Neural cell (in vitro differentiated cells): Measurements from ENCODE around the gene GFRA4. TPM values are rescaled to one million over a fixed set of nuclear protein-coding genes. Genes with fewer than 3 reads are reported as not detected.

Experiments
- H2AFZ ChIP-seq: fragments of 200-600, 300-800 bp; sonication (generic), shearing (Covaris generic); 2 replicates; pipeline ENCODE4 v1.6.0; 2014; ENCODE audit warnings: low read depth, mild to moderate bottlenecking, antibody characterized with exemption, low read length, moderate library complexity
- H3F3A ChIP-seq: fragments of 200-600 bp; shearing (Covaris generic); 2 replicates; pipeline ENCODE4 v1.6.1; 2016; ENCODE audit warnings: mild to moderate bottlenecking, moderate library complexity, mixed read lengths, antibody characterized with exemption, low read length; ENCODE audit not compliant: insufficient read depth, poor library complexity, severe bottlenecking
- H3K27ac ChIP-seq: fragments of 200-600, 300-800 bp; sonication (generic), shearing (Covaris generic); 2 replicates; pipeline ENCODE4 v1.5.1; 2014; ENCODE audit warnings: mild to moderate bottlenecking, low read length, moderate library complexity
- H3K27me3 ChIP-seq: fragments of 300-800, 200-600 bp; sonication (generic), shearing (Covaris generic); 2 replicates; pipeline ENCODE4 v1.6.0; 2014; ENCODE audit warnings: mild to moderate bottlenecking, low read depth, low read length, moderate library complexity; ENCODE audit not compliant: insufficient read depth
- H3K36me3 ChIP-seq: fragments of 300-800, 200-600 bp; sonication (generic), shearing (Covaris generic); 2 replicates; pipeline ENCODE4 v1.5.1; 2014; ENCODE audit warnings: mild to moderate bottlenecking, antibody characterized with exemption, low read length, moderate library complexity; ENCODE audit not compliant: insufficient read depth
- H3K4me2 ChIP-seq: fragments of 300-800, 200-600 bp; sonication (generic), shearing (Covaris generic); 2 replicates; pipeline ENCODE4 v1.6.0; 2014; ENCODE audit warnings: mild to moderate bottlenecking, low read length
- H3K4me3 ChIP-seq: fragments of 300-800, 200-600 bp; sonication (generic), shearing (Covaris generic); 2 replicates; pipeline ENCODE4 v1.5.1; 2014; ENCODE audit warnings: mild to moderate bottlenecking, low read length, moderate library complexity
- H3K79me2 ChIP-seq: fragments of 200-600 bp; shearing (Covaris generic); replicated peaks from 2 replicates; pipeline ENCODE4 v1.6.0; 2014; ENCODE audit warnings: mild to moderate bottlenecking, low read length, moderate library complexity; ENCODE audit not compliant: insufficient read depth
- H3K9ac ChIP-seq: fragments of 300-800, 200-600 bp; sonication (generic), shearing (Covaris generic); 2 replicates; pipeline ENCODE4 v1.6.1; 2016; ENCODE audit warnings: mild to moderate bottlenecking, low read length, mixed read lengths
- H3K9me2 ChIP-seq: fragments of 200-600 bp; shearing (Covaris generic); 2 replicates; pipeline ENCODE4 v1.6.1; 2016; ENCODE audit warnings: mild to moderate bottlenecking, low read length, mixed read lengths; ENCODE audit not compliant: insufficient read depth
- H3K9me3 ChIP-seq: fragments of 200-600, 300-800 bp; sonication (generic), shearing (Covaris generic); 2 replicates; pipeline ENCODE4 v1.6.1; 2016; ENCODE audit warnings: mild to moderate bottlenecking, mixed run types, low read length, moderate library complexity, mixed read lengths
- H4K20me1 ChIP-seq: fragments of 200-600 bp; shearing (Covaris generic); 2 replicates; pipeline ENCODE4 v1.6.1; 2016; ENCODE audit warnings: mild to moderate bottlenecking, mixed run types; ENCODE audit not compliant: insufficient read depth
- CTCF ChIP-seq: fragments of 450-650 bp; IDR thresholded peaks from 2 replicates; pipeline ENCODE4 v1.5.1; 2014; ENCODE audit warnings: antibody characterized with exemption, mild to moderate bottlenecking, moderate library complexity; ENCODE audit not compliant: poor library complexity, severe bottlenecking
- EP300 ChIP-seq: fragments of 450-650 bp; conservative IDR thresholded peaks from 2 replicates; pipeline ENCODE4 v1.6.1; 2014; ENCODE audit warnings: antibody characterized with exemption, mild to moderate bottlenecking, moderate library complexity; ENCODE audit not compliant: poor library complexity, severe bottlenecking
- EZH2 ChIP-seq: fragments of 200-600, 300-800 bp; shearing (Covaris generic), sonication (generic); IDR thresholded peaks from 2 replicates; pipeline ENCODE4 v1.6.1; 2014; ENCODE audit warnings: antibody characterized with exemption, low read length, borderline replicate concordance, mild to moderate bottlenecking; ENCODE audit not compliant: insufficient read depth, poor library complexity, severe bottlenecking
- MXI1 ChIP-seq: fragments of 450-650 bp; conservative IDR thresholded peaks from 2 replicates; pipeline ENCODE4 v1.6.1; 2014; ENCODE audit warnings: antibody characterized with exemption, mild to moderate bottlenecking; ENCODE audit not compliant: poor library complexity, severe bottlenecking
- POLR2AphosphoS5 ChIP-seq: IDR thresholded peaks from 2 replicates; pipeline ENCODE4 v1.6.1; 2012
- RAD21 ChIP-seq: fragments of 450-650 bp; conservative IDR thresholded peaks from 2 replicates; pipeline ENCODE4 v1.6.1; 2014; ENCODE audit warnings: antibody characterized with exemption, mild to moderate bottlenecking, moderate library complexity
- REST ChIP-seq: IDR thresholded peaks from 2 replicates; pipeline ENCODE4 v1.6.1; 2012; ENCODE audit warnings: borderline replicate concordance
- SMC3 ChIP-seq: fragments of 450-650 bp; conservative IDR thresholded peaks from 2 replicates; pipeline ENCODE4 v1.6.1; 2014; ENCODE audit warnings: antibody characterized with exemption, mild to moderate bottlenecking, moderate library complexity; ENCODE audit not compliant: poor library complexity
- TAF1 ChIP-seq: IDR thresholded peaks from 2 replicates; pipeline ENCODE4 v1.6.1; 2012; ENCODE audit warnings: low read depth
- polyA plus RNA-seq: library from polyadenylated mRNA; depleted of rRNA; stranded (reverse); fragments of >200 nt; gene quantifications from 2 replicates; pipeline ENCODE4 v1.2.3, GENCODE V29; 2014

Gene GFRA4
- polyA plus RNA-seq, 1 donor from 2014 or later: not detected

GRCh38 chr20:3705491-3705969, 42.3 kb upstream of the GFRA4 start:
- H3K27ac ChIP-seq: no peak overlapping the region
- no peaks in the 10 kb centered on the region for H3K9me3 ChIP-seq
- TF ChIP-seq CTCF: no peak
- TF ChIP-seq TAF1: no peak
- no peak for TF ChIP-seq SMC3
- no peak for TF ChIP-seq EZH2
- TF ChIP-seq REST: no peak
- no peak for TF ChIP-seq POLR2AphosphoS5
- TF ChIP-seq MXI1: no peak
- no peaks in the 10 kb centered on the region for H3K36me3 ChIP-seq
- no peaks in the 10 kb centered on the region for H3K9me2 ChIP-seq
- H4K20me1 ChIP-seq: no peaks in the 10 kb centered on the region
- no peak overlapping the region for H3K4me3 ChIP-seq
- H2AFZ ChIP-seq: no peak overlapping the region
- H3K9ac ChIP-seq: no peak overlapping the region
- H3F3A ChIP-seq: no peaks in the 10 kb centered on the region
- H3K27me3 ChIP-seq: no peaks in the 10 kb centered on the region
- no peaks in the 10 kb centered on the region for H3K79me2 ChIP-seq
- no peak overlapping the region for H3K4me2 ChIP-seq

GRCh38 chr20:3704087-3704486, 40.9 kb upstream of the GFRA4 start:
- no peaks in the 10 kb centered on the region for H3F3A ChIP-seq
- TF ChIP-seq TAF1 (no peak), CTCF (no peak), SMC3 (no peak), POLR2AphosphoS5 (no peak), RAD21 (no peak), MXI1 (no peak), EZH2 (no peak), EP300 (no peak), REST (no peak)
- H3K9ac ChIP-seq: no peak overlapping the region
- no peaks in the 10 kb centered on the region for H3K9me2 ChIP-seq
- no peak overlapping the region for H3K4me3 ChIP-seq
- no peak overlapping the region for H2AFZ ChIP-seq
- no peaks in the 10 kb centered on the region for H4K20me1 ChIP-seq
- H3K4me2 ChIP-seq: no peak overlapping the region
- H3K27ac ChIP-seq: no peak overlapping the region
- no peaks in the 10 kb centered on the region for H3K79me2 ChIP-seq
- H3K36me3 ChIP-seq: no peaks in the 10 kb centered on the region
- no peaks in the 10 kb centered on the region for H3K27me3 ChIP-seq
- H3K9me3 ChIP-seq: no peaks in the 10 kb centered on the region
